HTR-8/SVneo (cell line): Measurements from ENCODE around the gene FAM167B.
"Not testable (repeated sequence)": the region's sequence is repeated elsewhere in the genome, so short reads cannot be mapped to it uniquely, and the experiment has no call there.

Source experiments
- DNase-seq: peaks from one replicate; pipeline ENCODE4 v3.0.0; 2011; ENCODE audit warnings: low spot score, mixed read lengths; ENCODE audit not compliant: insufficient read length
- FAIRE-seq: peaks from 2 replicates; lab custom pipeline; 2011; peaks lifted over from hg19 to GRCh38; lab: Jason Lieb, UNC

Gene FAM167B

GRCh38 chr1:32291708-32292538 lies 44.9 kb downstream of the FAM167B start, which contains the start of gene HDAC1:
Gene HDAC1, plus strand, starts transcription at chr1:32292083. Its CDS starts 87 bp downstream, at chr1:32292170.
- FAIRE-seq: no peak
- peak; percentile 95 for DNase-seq

GRCh38 chr1:32298211-32298610 lies 51.2 kb downstream of the FAM167B start:
- not testable (repeated sequence) for DNase-seq, FAIRE-seq
